HL-60 (cell line): Measurements from ENCODE around the gene TPRN.

Experiments
- DNase-seq, 2 experiments: peaks; one replicate each; pipeline ENCODE4 v3.0.0-alpha.2; 2010 to 2020; ENCODE audit warnings: low read depth in 1 of 2, low spot score in 1 of 2
- H3K27ac ChIP-seq: fragments of 250-450 bp; sonication (Bioruptor Pico); replicated peaks from 2 replicates; pipeline ENCODE4 v1.5.1; 2020; ENCODE audit warnings: mild to moderate bottlenecking, moderate library complexity
- H3K27me3 ChIP-seq: fragments of 250-450 bp; sonication (Bioruptor Pico); 2 replicates; pipeline ENCODE4 v1.5.1; 2021; ENCODE audit warnings: mild to moderate bottlenecking, moderate library complexity; ENCODE audit not compliant: insufficient read depth, poor library complexity, severe bottlenecking
- H3K4me3 ChIP-seq: replicated peaks from 2 replicates; pipeline ENCODE4 v1.5.1; 2011; ENCODE audit warnings: mild to moderate bottlenecking, control low read depth, low read length; ENCODE audit not compliant: insufficient read depth
- GABPA ChIP-seq: IDR thresholded peaks from 2 replicates; pipeline ENCODE4 v1.6.1; 2012; ENCODE audit warnings: low read depth
- POLR2AphosphoS5 ChIP-seq: IDR thresholded peaks from 2 replicates; pipeline ENCODE4 v1.6.1; 2012; ENCODE audit warnings: low read depth
- SPI1 ChIP-seq: IDR thresholded peaks from 2 replicates; pipeline ENCODE4 v1.6.1; 2012; ENCODE audit warnings: low read depth, mild to moderate bottlenecking, borderline replicate concordance
- TF ChIP-seq, protein P1 (sequence below): IDR thresholded peaks from 2 replicates; pipeline ENCODE4 v1.6.1; 2012; ENCODE audit warnings: low read depth; ENCODE audit not compliant: insufficient replicate concordance
- TF ChIP-seq, protein P2 (sequence below): IDR thresholded peaks from one replicate; pipeline ENCODE4 v1.5.1; 2011; ENCODE audit warnings: low read length, control low read depth, inconsistent platforms; ENCODE audit not compliant: insufficient read depth

The TPRN gene

DNA sequence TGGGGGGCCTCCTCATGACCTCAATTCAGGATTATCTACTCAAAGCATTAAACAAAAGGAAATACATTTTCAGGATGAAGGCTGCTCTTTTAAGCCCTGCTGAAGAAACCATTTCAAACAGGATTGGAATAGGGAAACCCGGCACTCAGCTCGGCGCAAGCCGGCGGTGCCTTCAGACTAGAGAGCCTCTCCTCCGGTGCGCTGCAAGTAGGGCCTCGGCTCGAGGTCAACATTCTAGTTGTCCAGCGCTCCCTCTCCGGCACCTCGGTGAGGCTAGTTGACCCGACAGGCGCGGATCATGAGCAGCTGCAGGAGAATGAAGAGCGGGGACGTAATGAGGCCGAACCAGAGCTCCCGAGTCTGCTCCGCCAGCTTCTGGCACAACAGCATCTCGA, 4.2 kb upstream of the TPRN start:
- no peak for DNase-seq
- peak overlapping the region; percentile 96 for H3K4me3 ChIP-seq
- no peaks in the 10 kb centered on the region for H3K27me3 ChIP-seq
- TF ChIP-seq SPI1 (no peak), POLR2AphosphoS5 (no peak), GABPA (no peak)
- TF ChIP-seq, protein P1, sequence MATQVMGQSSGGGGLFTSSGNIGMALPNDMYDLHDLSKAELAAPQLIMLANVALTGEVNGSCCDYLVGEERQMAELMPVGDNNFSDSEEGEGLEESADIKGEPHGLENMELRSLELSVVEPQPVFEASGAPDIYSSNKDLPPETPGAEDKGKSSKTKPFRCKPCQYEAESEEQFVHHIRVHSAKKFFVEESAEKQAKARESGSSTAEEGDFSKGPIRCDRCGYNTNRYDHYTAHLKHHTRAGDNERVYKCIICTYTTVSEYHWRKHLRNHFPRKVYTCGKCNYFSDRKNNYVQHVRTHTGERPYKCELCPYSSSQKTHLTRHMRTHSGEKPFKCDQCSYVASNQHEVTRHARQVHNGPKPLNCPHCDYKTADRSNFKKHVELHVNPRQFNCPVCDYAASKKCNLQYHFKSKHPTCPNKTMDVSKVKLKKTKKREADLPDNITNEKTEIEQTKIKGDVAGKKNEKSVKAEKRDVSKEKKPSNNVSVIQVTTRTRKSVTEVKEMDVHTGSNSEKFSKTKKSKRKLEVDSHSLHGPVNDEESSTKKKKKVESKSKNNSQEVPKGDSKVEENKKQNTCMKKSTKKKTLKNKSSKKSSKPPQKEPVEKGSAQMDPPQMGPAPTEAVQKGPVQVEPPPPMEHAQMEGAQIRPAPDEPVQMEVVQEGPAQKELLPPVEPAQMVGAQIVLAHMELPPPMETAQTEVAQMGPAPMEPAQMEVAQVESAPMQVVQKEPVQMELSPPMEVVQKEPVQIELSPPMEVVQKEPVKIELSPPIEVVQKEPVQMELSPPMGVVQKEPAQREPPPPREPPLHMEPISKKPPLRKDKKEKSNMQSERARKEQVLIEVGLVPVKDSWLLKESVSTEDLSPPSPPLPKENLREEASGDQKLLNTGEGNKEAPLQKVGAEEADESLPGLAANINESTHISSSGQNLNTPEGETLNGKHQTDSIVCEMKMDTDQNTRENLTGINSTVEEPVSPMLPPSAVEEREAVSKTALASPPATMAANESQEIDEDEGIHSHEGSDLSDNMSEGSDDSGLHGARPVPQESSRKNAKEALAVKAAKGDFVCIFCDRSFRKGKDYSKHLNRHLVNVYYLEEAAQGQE, result no peak
- TF ChIP-seq, protein P2, sequence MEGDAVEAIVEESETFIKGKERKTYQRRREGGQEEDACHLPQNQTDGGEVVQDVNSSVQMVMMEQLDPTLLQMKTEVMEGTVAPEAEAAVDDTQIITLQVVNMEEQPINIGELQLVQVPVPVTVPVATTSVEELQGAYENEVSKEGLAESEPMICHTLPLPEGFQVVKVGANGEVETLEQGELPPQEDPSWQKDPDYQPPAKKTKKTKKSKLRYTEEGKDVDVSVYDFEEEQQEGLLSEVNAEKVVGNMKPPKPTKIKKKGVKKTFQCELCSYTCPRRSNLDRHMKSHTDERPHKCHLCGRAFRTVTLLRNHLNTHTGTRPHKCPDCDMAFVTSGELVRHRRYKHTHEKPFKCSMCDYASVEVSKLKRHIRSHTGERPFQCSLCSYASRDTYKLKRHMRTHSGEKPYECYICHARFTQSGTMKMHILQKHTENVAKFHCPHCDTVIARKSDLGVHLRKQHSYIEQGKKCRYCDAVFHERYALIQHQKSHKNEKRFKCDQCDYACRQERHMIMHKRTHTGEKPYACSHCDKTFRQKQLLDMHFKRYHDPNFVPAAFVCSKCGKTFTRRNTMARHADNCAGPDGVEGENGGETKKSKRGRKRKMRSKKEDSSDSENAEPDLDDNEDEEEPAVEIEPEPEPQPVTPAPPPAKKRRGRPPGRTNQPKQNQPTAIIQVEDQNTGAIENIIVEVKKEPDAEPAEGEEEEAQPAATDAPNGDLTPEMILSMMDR, result no peak
- peak overlapping the region; percentile 80 for H3K27ac ChIP-seq

DNA sequence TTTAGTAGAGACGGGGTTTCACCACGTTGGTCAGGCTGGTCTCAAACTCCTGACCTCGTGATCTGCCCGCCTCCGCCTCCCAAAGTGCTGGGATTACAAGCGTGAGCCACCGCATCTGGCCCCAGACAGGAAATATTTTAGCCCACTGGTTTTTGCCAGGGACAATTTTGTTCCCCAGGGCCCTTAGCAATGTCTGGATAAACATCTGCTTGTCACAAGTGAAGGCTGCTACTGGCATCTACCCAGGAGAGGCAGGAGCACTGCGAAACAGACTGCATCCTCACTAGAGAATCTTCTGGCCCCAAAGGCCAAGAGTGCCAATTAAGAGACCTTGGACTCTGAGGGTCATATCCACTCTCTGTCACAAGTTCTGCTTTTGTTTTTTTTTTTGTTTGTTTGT, 2.4 kb upstream of the TPRN start:
- TF ChIP-seq, protein P1, result no peak
- TF ChIP-seq POLR2AphosphoS5, result no peak
- TF ChIP-seq, protein P2, result no peak
- no peak for TF ChIP-seq GABPA
- no peak for TF ChIP-seq SPI1
- Histone ChIP-seq H3K27ac (no peak overlapping the region), H3K27me3 (no peaks in the 10 kb centered on the region), H3K4me3 (no peak overlapping the region)
- DNase-seq, result no peak

DNA sequence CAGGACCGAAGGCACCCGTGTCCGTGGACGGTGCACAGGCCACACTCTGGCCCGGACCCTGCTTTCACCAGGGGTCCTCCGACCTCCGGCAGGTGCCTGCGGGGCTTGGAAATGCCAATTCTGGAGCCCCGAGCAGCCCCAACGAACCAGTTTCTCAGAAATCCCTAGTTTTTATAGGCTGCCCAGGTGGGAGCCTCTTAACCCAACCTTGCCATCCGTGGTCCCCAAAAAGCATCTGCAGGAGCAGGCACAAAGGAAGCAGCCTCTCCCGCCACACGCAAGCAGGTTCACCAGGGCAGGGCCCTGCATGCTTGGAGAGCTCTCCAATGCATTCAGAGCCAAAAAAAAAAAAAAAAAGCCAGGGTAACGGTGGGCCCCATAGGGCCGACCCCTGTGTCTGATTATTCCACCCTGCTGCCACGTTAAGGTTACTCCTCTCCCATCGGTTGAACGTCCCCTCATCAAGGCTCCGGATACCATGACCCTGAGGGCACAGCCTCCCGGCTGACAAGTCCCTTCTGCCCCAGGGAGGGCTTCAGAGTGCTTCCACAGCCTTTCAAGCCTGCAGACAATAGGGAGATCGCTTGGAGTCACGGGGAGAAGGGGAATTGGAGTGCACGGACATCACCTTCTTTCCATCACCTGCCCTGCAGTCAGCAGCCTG, 796 bp upstream of the TPRN start:
- peak overlapping the region; percentile 62 for H3K4me3 ChIP-seq
- H3K27ac ChIP-seq, result peak overlapping the region; percentile 74
- peak in 1 of 2 experiments; percentile 22 for DNase-seq
- no peak for TF ChIP-seq GABPA
- TF ChIP-seq, protein P2, result no peak
- TF ChIP-seq, protein P1, result no peak
- no peak for TF ChIP-seq SPI1
- no peak for TF ChIP-seq POLR2AphosphoS5
- H3K27me3 ChIP-seq, result no peaks in the 10 kb centered on the region
